IMR-90 (cell line): ENCODE results near the gene TRIM38. TPM values are rescaled to one million over a fixed set of nuclear protein-coding genes. Genes with fewer than 3 reads are reported as not detected.

Experiments used
- ATAC-seq: fragments of 200-7000 bp; cut with Tn5 transposase; 2 replicates; pipeline ENCODE4 v1.9.1; 2020; ENCODE audit warnings: low read depth, mild to moderate bottlenecking, moderate library complexity
- BruUV-seq: library from RNA; stranded (reverse); fragments of 400-500 nt; replicated peaks from 2 replicates; lab custom pipeline; 2021; lab: Mats Ljungman, UMichigan
- CTCF ChIA-PET: fragments of 300-600 bp; formaldehyde crosslinking; extraction: SDS; loops from one replicate; lab custom pipeline; 2021; ENCODE audit warnings: antibody characterized with exemption; lab: Yijun Ruan, JAX
- POLR2A ChIA-PET: fragments of 300-600 bp; sonication (Branson Sonifier 250); formaldehyde crosslinking; loops from one replicate; lab custom pipeline; 2022; ENCODE audit warnings: antibody characterized with exemption; ENCODE audit not compliant: unreplicated experiment; lab: Charles Lee
- DNase-seq: peaks from one replicate; pipeline ENCODE4 v3.0.0; 2013
- H2AFZ ChIP-seq: replicated peaks from 2 replicates; pipeline ENCODE3; 2013; ENCODE audit warnings: low read length, mild to moderate bottlenecking; ENCODE audit not compliant: poor library complexity
- H2AK5ac ChIP-seq: 2 replicates; pipeline ENCODE4 v1.6.1; 2013; ENCODE audit warnings: low read depth, low read length, inconsistent platforms
- H2AK9ac ChIP-seq: replicated peaks from 2 replicates; pipeline ENCODE3; 2013; ENCODE audit warnings: mild to moderate bottlenecking, low read depth, low read length, moderate library complexity; ENCODE audit not compliant: poor library complexity
- H2BK120ac ChIP-seq: 2 replicates; pipeline ENCODE4 v1.6.1; 2013; ENCODE audit warnings: low read depth, low read length, inconsistent platforms
- H2BK15ac ChIP-seq: 3 replicates; pipeline ENCODE4 v1.6.1; 2013; ENCODE audit warnings: low read depth, low read length, inconsistent platforms
- H2BK20ac ChIP-seq: 2 replicates; pipeline ENCODE4 v1.6.1; 2013; ENCODE audit warnings: low read depth, mild to moderate bottlenecking, inconsistent platforms, low read length, moderate library complexity
- H2BK5ac ChIP-seq: 2 replicates; pipeline ENCODE4 v1.6.1; 2013; ENCODE audit warnings: mild to moderate bottlenecking, low read depth, low read length, inconsistent platforms; ENCODE audit not compliant: poor library complexity, severe bottlenecking
- H3K14ac ChIP-seq: replicated peaks from 2 replicates; pipeline ENCODE4 v1.6.1; 2013; ENCODE audit warnings: low read depth, low read length, inconsistent platforms
- H3K18ac ChIP-seq: 2 replicates; pipeline ENCODE4 v1.6.1; 2013; ENCODE audit warnings: low read depth, low read length, control low read depth
- H3K23ac ChIP-seq: 2 replicates; pipeline ENCODE4 v1.6.1; 2013; ENCODE audit warnings: low read depth, low read length, inconsistent platforms
- H3K27ac ChIP-seq: 2 replicates; pipeline ENCODE4 v1.5.1; 2013; ENCODE audit warnings: mild to moderate bottlenecking, control low read depth, low read length; ENCODE audit not compliant: insufficient read depth
- H3K27me3 ChIP-seq: 2 replicates; pipeline ENCODE4 v1.6.1; 2013; ENCODE audit warnings: low read length; ENCODE audit not compliant: control insufficient read depth, insufficient read depth
- H3K36me3 ChIP-seq: 2 replicates; pipeline ENCODE4 v1.6.1; 2013; ENCODE audit warnings: low read length, mixed read lengths; ENCODE audit not compliant: control insufficient read depth, insufficient read depth
- H3K4ac ChIP-seq: 2 replicates; pipeline ENCODE4 v1.6.1; 2013; ENCODE audit warnings: low read depth, low read length, inconsistent platforms
- H3K4me1 ChIP-seq: 2 replicates; pipeline ENCODE4 v1.6.1; 2013; ENCODE audit warnings: low read length, mixed read lengths; ENCODE audit not compliant: control insufficient read depth, insufficient read depth
- H3K4me2 ChIP-seq: 2 replicates; pipeline ENCODE4 v1.6.1; 2013; ENCODE audit warnings: low read depth, mild to moderate bottlenecking, control low read depth, low read length, moderate library complexity
- H3K4me3 ChIP-seq: 2 replicates; pipeline ENCODE4 v1.5.1; 2013; ENCODE audit warnings: low read depth, mild to moderate bottlenecking, control low read depth, low read length, moderate library complexity; ENCODE audit not compliant: insufficient read depth
- H3K56ac ChIP-seq: 2 replicates; pipeline ENCODE4 v1.6.1; 2013; ENCODE audit warnings: low read length, inconsistent platforms; ENCODE audit not compliant: insufficient read depth; ENCODE audit errors: extremely low read depth
- H3K79me1 ChIP-seq, 2 experiments: 2 replicates each; pipeline ENCODE4 v1.6.1; 2013; ENCODE audit warnings: low read length in 2 of 2, inconsistent platforms in 1 of 2, low read depth in 1 of 2
- H3K9ac ChIP-seq: 2 replicates; pipeline ENCODE4 v1.6.1; 2013; ENCODE audit warnings: low read depth, low read length, control low read depth
- H3K9me1 ChIP-seq: 2 replicates; pipeline ENCODE4 v1.6.1; 2013; ENCODE audit warnings: low read length, inconsistent platforms; ENCODE audit not compliant: insufficient read depth
- H3K9me3 ChIP-seq: 2 replicates; pipeline ENCODE4 v1.6.1; 2013; ENCODE audit warnings: low read length; ENCODE audit not compliant: control insufficient read depth, insufficient read depth
- H4K20me1 ChIP-seq: 2 replicates; pipeline ENCODE4 v1.6.1; 2013; ENCODE audit warnings: low read length, inconsistent platforms; ENCODE audit not compliant: insufficient read depth
- H4K5ac ChIP-seq: 2 replicates; pipeline ENCODE4 v1.6.1; 2013; ENCODE audit warnings: mild to moderate bottlenecking, low read depth, low read length, control low read depth
- H4K8ac ChIP-seq, 2 experiments: 2 replicates each; pipeline ENCODE4 v1.6.1; 2013; ENCODE audit warnings: low read depth in 2 of 2, low read length in 2 of 2, control low read depth in 1 of 2, inconsistent platforms in 1 of 2
- H4K91ac ChIP-seq: 2 replicates; pipeline ENCODE4 v1.6.1; 2013; ENCODE audit warnings: low read depth, low read length, inconsistent platforms; ENCODE audit not compliant: insufficient read depth
- BHLHE40 ChIP-seq: fragments of 150-350 bp; IDR thresholded peaks from 2 replicates; pipeline ENCODE4 v1.6.1; 2016; ENCODE audit warnings: mild to moderate bottlenecking, low read depth, low read length
- CEBPB ChIP-seq: IDR thresholded peaks from 2 replicates; pipeline ENCODE4 v1.6.1; 2012; ENCODE audit warnings: low read depth, low read length, improper control_type of control experiment
- CHD1 ChIP-seq: IDR thresholded peaks from 2 replicates; pipeline ENCODE4 v1.6.1; 2012; ENCODE audit warnings: low read depth, low read length, improper control_type of control experiment
- ELK1 ChIP-seq: fragments of 150-350 bp; IDR thresholded peaks from 2 replicates; pipeline ENCODE4 v1.6.1; 2016; ENCODE audit warnings: low read depth, mild to moderate bottlenecking, low read length, moderate library complexity, borderline replicate concordance
- FOS ChIP-seq: fragments of 150-350 bp; IDR thresholded peaks from 2 replicates; pipeline ENCODE4 v1.6.1; 2016; ENCODE audit warnings: low read depth, low read length
- MAFK ChIP-seq: IDR thresholded peaks from 2 replicates; pipeline ENCODE4 v1.6.1; 2012; ENCODE audit warnings: low read depth, low read length, improper control_type of control experiment
- MAZ ChIP-seq: IDR thresholded peaks from 2 replicates; pipeline ENCODE4 v1.6.1; 2012; ENCODE audit warnings: low read depth, mild to moderate bottlenecking, low read length, improper control_type of control experiment, moderate library complexity, borderline replicate concordance
- MXI1 ChIP-seq: IDR thresholded peaks from 2 replicates; pipeline ENCODE4 v1.6.1; 2012; ENCODE audit warnings: low read depth, mild to moderate bottlenecking, low read length, moderate library complexity, borderline replicate concordance
- NFE2L2 ChIP-seq: fragments of 150-350 bp; IDR thresholded peaks from 2 replicates; pipeline ENCODE4 v1.6.1; 2016; ENCODE audit warnings: low read depth, mild to moderate bottlenecking, low read length
- POLR2A ChIP-seq: IDR thresholded peaks from 2 replicates; pipeline ENCODE4 v1.6.1; 2012; ENCODE audit warnings: mild to moderate bottlenecking, low read depth, low read length
- RAD21 ChIP-seq: IDR thresholded peaks from 2 replicates; pipeline ENCODE4 v1.6.1; 2012; ENCODE audit warnings: low read length, improper control_type of control experiment
- RCOR1 ChIP-seq: IDR thresholded peaks from 2 replicates; pipeline ENCODE4 v1.6.1; 2012; ENCODE audit warnings: mild to moderate bottlenecking, low read length, improper control_type of control experiment; ENCODE audit not compliant: insufficient replicate concordance
- SMC3 ChIP-seq: fragments of 150-350 bp; IDR thresholded peaks from 2 replicates; pipeline ENCODE4 v1.6.1; 2016; ENCODE audit warnings: low read depth, mild to moderate bottlenecking, antibody characterized with exemption, low read length, moderate library complexity
- USF2 ChIP-seq: fragments of 150-350 bp; IDR thresholded peaks from 2 replicates; pipeline ENCODE4 v1.6.1; 2017; ENCODE audit warnings: mild to moderate bottlenecking, antibody characterized with exemption, low read length, low read depth
- WGBS, 2 experiments: methylation state at CpG; one replicate each; pipeline versions ENCODE4 v1.1.5 to v1.1.7; 2013; ENCODE audit warnings: missing lambda C conversion rate in 2 of 2; ENCODE audit not compliant: insufficient read length in 1 of 2; ENCODE audit errors: extremely low coverage in 2 of 2; 5-methylcytosine and 5-hydroxymethylcytosine counted together
- dilution Hi-C: fragments of 300-500 bp; cut with HindIII; formaldehyde crosslinking; loops from one replicate; pipeline ENCODE4 v1.14.3; 2018; ENCODE audit warnings: low sequenced_read_pairs; ENCODE audit not compliant: unreplicated experiment
- in situ Hi-C: fragments of 300-500 bp; cut with MboI; formaldehyde crosslinking; loops from 3 replicates; pipeline ENCODE4 v1.14.3; 2019; ENCODE audit warnings: low sequenced_read_pairs, inconsistent platforms, mixed read lengths
- intact Hi-C: fragments of 100-400 bp; cut with micrococcal nuclease; formaldehyde crosslinking; loops from 2 replicates; pipeline ENCODE4 v1.10.0; 2022
- polyA plus RNA-seq, 3 experiments: library from polyadenylated mRNA; depleted of rRNA; stranded (reverse); fragments of >200 nt; gene quantifications; 2 replicates each; pipeline ENCODE4 v1.2.3, GENCODE V29; 2012; ENCODE audit warnings: low replicate concordance in 1 of 3
- total RNA-seq: library from RNA; depleted of rRNA; stranded (reverse); fragments of >200 nt; gene quantifications from 2 replicates; pipeline ENCODE4 v1.2.3, GENCODE V29; 2012

Gene TRIM38
- total and polyA plus RNA-seq, 2 of the 4 experiments (the other 2 are of a cell fraction): 4.1 to 6.3 TPM

- intact Hi-C loops: loop anchor here (10.0 kb wide), 1 partner anchor 1806 kb away; a partner anchor contains a TSS
- WGBS, 2 experiments: 76% methylated on average over 3 of the region's 10 CpGs; no CpG with 5 or more reads in 1 of the 2 experiments
- peak overlapping the region; percentile 17 for H2BK5ac ChIP-seq
- TF ChIP-seq MAFK: no peak
- no peak for TF ChIP-seq POLR2A
- TF ChIP-seq MAZ: no peak
- no peak for TF ChIP-seq RAD21
- no peak for TF ChIP-seq ELK1
- no peak for TF ChIP-seq CHD1
- no peak for TF ChIP-seq SMC3
- no peak for TF ChIP-seq NFE2L2
- TF ChIP-seq FOS: no peak
- TF ChIP-seq BHLHE40: no peak
- TF ChIP-seq CEBPB: no peak
- no peak for TF ChIP-seq USF2
- TF ChIP-seq RCOR1: no peak
- TF ChIP-seq MXI1: no peak
Measured at GRCh38 chr6:26028746-26029569, 66.4 kb downstream of the TRIM38 start.

More at GRCh38 chr6:26028746-26029569, 66.4 kb downstream of the TRIM38 start:
- H4K91ac ChIP-seq: no peak overlapping the region; the same call in 1 of the 2 replicates
- ATAC-seq (no peak), DNase-seq (peak; percentile 37)
- H3K9me3 ChIP-seq: no peaks in the 10 kb centered on the region
- POLR2A ChIA-PET: interaction anchor here (1.0 kb wide), 1 partner anchor 15 kb away, joined by 3 read pairs; a partner anchor contains a TSS
- no peak overlapping the region for H3K27ac ChIP-seq
- no peaks in the 10 kb centered on the region for H3K36me3 ChIP-seq
- H2AK5ac ChIP-seq: no peak overlapping the region
- no peak overlapping the region for H3K18ac ChIP-seq
- BruUV-seq: no TSS peak
- H2BK120ac ChIP-seq: peak overlapping the region; percentile 49
- H3K79me1 ChIP-seq: no peaks in the 10 kb centered on the region
- no peaks in the 10 kb centered on the region for H3K9me1 ChIP-seq
- H3K27me3 ChIP-seq: no peaks in the 10 kb centered on the region
- no peak overlapping the region for H3K4me2 ChIP-seq
- dilution Hi-C loops: no loop called here
- no peak overlapping the region for H4K5ac ChIP-seq
- no peak overlapping the region for H3K23ac ChIP-seq
- H2AK9ac ChIP-seq: no peak overlapping the region
- CTCF ChIA-PET: interaction anchor here (0.9 kb wide), 1 partner anchor 14 kb away, joined by 3 read pairs; a partner anchor contains a TSS
- no peaks in the 10 kb centered on the region for H4K20me1 ChIP-seq
- no peak overlapping the region for H3K4ac ChIP-seq
- H3K56ac ChIP-seq: no peak overlapping the region
- H2AFZ ChIP-seq: no peak overlapping the region
- H2BK15ac ChIP-seq: no peak overlapping the region
- no peak overlapping the region for H4K8ac ChIP-seq
- H3K4me3 ChIP-seq: no peak overlapping the region
- peak overlapping the region; percentile 30 for H3K14ac ChIP-seq
- peak overlapping the region; percentile 30; the same call in 1 of the 2 replicates for H2BK20ac ChIP-seq
- H3K9ac ChIP-seq: no peak overlapping the region; the same call in 1 of the 2 replicates
- in situ Hi-C loops: no loop called here
- H3K4me1 ChIP-seq: peaks cover 4% of the 10 kb centered on the region
